Activated CD4-positive, alpha-beta T cell treated with anti-CD3 and anti-CD28 coated beads, Interleukin-2, amount 50 U/mL, for 4 hours (primary cell): Measurements from ENCODE around the gene SPR.

Experiments
- DNase-seq, 2 experiments: peaks; one replicate each; pipeline ENCODE4 v3.0.0-alpha.2; 2020

SPR gene

GRCh38 chr2:72887032-72887739 lies at the start of gene SPR:
SPR (plus strand) TSS chr2:72887408; CDS start chr2:72887433, 25 bp downstream.
- peak; percentile 38 to 42 for DNase-seq

- no peak for DNase-seq
Measured at GRCh38 chr2:72840066-72840465, 47.1 kb upstream of the SPR start.

GRCh38 chr2:72841462-72842125 lies 45.6 kb upstream of the SPR start:
- no peak for DNase-seq

GRCh38 chr2:72843301-72843700 lies 43.9 kb upstream of the SPR start:
- DNase-seq = no peak

GRCh38 chr2:72846171-72847095 lies 40.8 kb upstream of the SPR start:
- no peak for DNase-seq

GRCh38 chr2:72847534-72848315 lies 39.5 kb upstream of the SPR start:
- no peak for DNase-seq

GRCh38 chr2:72848436-72849137 lies 38.6 kb upstream of the SPR start:
- DNase-seq = no peak

GRCh38 chr2:72849138-72849462 lies 38.1 kb upstream of the SPR start:
- no peak for DNase-seq

GRCh38 chr2:72851333-72851732 lies 35.9 kb upstream of the SPR start:
- no peak for DNase-seq

- DNase-seq = peak; percentile 52 to 54
Measured at GRCh38 chr2:72859831-72860262, 27.4 kb upstream of the SPR start.

- peak; percentile 79 to 82 for DNase-seq
Measured at GRCh38 chr2:72862239-72862988, 24.8 kb upstream of the SPR start.

GRCh38 chr2:72863046-72863445 lies 24.2 kb upstream of the SPR start:
- DNase-seq = no peak

GRCh38 chr2:72864500-72864899 lies 22.7 kb upstream of the SPR start:
- DNase-seq = no peak

GRCh38 chr2:72871060-72871459 lies 16.1 kb upstream of the SPR start:
- DNase-seq = no peak

GRCh38 chr2:72871880-72872279 lies 15.3 kb upstream of the SPR start:
- DNase-seq = no peak

GRCh38 chr2:72883356-72883962 lies 3.7 kb upstream of the SPR start:
- DNase-seq = no peak

GRCh38 chr2:72886505-72887031 lies 640 bp upstream of the SPR start:
- no peak for DNase-seq

GRCh38 chr2:72887740-72888437 lies 681 bp downstream of the SPR start:
- peak; percentile 25 to 42 for DNase-seq

GRCh38 chr2:72888438-72889202 lies 1.4 kb downstream of the SPR start:
- DNase-seq = no peak
